HT1080 (cell line): Measurements from ENCODE around the gene BNC2. TPM values are rescaled to one million over a fixed set of nuclear protein-coding genes. Genes with fewer than 3 reads are reported as not detected.

Source experiments
- DNase-seq: peaks from one replicate; pipeline ENCODE4 v3.0.0-alpha.2; 2015; ENCODE audit warnings: low read depth
- small RNA-seq: library from RNA; depleted of rRNA; stranded (forward); fragments of <200 nt; gene quantifications from one replicate; pipeline ENCODE3, GENCODE V24; 2014
- total RNA-seq: library from RNA; depleted of rRNA; stranded (reverse); fragments of >200 nt; shearing (Covaris generic); gene quantifications from 2 replicates; pipeline ENCODE4 v1.2.3, GENCODE V29; 2014

Gene BNC2
- total RNA-seq, 1 experiment from 2014 or later = 13.5 TPM

- DNase-seq = peak; percentile 77
Observed at GRCh38 chr9:16385590-16385989, 484.9 kb downstream of the BNC2 start.

GRCh38 chr9:16384993-16385392 is 485.5 kb downstream of the BNC2 start:
- DNase-seq = no peak

GRCh38 chr9:16377311-16377710 is 493.2 kb downstream of the BNC2 start:
- DNase-seq = no peak

- DNase-seq = no peak
Observed at GRCh38 chr9:16371306-16371705, 499.2 kb downstream of the BNC2 start.

GRCh38 chr9:16370647-16371046 is 499.8 kb downstream of the BNC2 start:
- no peak for DNase-seq

- DNase-seq = no peak
Observed at GRCh38 chr9:16369427-16369826, 501.0 kb downstream of the BNC2 start.

- DNase-seq = peak; percentile 46
Observed at GRCh38 chr9:16368237-16369087, 502.0 kb downstream of the BNC2 start.

- peak; percentile 13 for DNase-seq
Observed at GRCh38 chr9:16367605-16368231, 502.8 kb downstream of the BNC2 start.

GRCh38 chr9:16364347-16364746 is 506.1 kb downstream of the BNC2 start:
- no peak for DNase-seq

GRCh38 chr9:16363916-16364315 is 506.6 kb downstream of the BNC2 start:
- no peak for DNase-seq

- DNase-seq = no peak
Observed at GRCh38 chr9:16363073-16363781, 507.2 kb downstream of the BNC2 start.

GRCh38 chr9:16361939-16362338 is 508.5 kb downstream of the BNC2 start:
- no peak for DNase-seq

- no peak for DNase-seq
Observed at GRCh38 chr9:16361118-16361517, 509.4 kb downstream of the BNC2 start.

GRCh38 chr9:16360247-16360646 is 510.2 kb downstream of the BNC2 start:
- DNase-seq = no peak

Small RNA genes lying within 50 kb of the gene (small RNA-seq; reads per million reads assigned to genes)
- not detected for gene LSM1P1
